Urothelium cell line (cell line): Measurements from ENCODE around the gene GALNT10.
"Not testable (repeated sequence)": the region's sequence is repeated elsewhere in the genome, so short reads cannot be mapped to it uniquely, and the experiment has no call there.

Experiments
- DNase-seq: peaks from one replicate; pipeline ENCODE4 v3.0.0; 2011; ENCODE audit warnings: low spot score, mixed read lengths
- FAIRE-seq: peaks from 2 replicates; lab custom pipeline; 2011; peaks lifted over from hg19 to GRCh38; lab: Jason Lieb, UNC

GALNT10 gene, protein sequence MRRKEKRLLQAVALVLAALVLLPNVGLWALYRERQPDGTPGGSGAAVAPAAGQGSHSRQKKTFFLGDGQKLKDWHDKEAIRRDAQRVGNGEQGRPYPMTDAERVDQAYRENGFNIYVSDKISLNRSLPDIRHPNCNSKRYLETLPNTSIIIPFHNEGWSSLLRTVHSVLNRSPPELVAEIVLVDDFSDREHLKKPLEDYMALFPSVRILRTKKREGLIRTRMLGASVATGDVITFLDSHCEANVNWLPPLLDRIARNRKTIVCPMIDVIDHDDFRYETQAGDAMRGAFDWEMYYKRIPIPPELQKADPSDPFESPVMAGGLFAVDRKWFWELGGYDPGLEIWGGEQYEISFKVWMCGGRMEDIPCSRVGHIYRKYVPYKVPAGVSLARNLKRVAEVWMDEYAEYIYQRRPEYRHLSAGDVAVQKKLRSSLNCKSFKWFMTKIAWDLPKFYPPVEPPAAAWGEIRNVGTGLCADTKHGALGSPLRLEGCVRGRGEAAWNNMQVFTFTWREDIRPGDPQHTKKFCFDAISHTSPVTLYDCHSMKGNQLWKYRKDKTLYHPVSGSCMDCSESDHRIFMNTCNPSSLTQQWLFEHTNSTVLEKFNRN

DNA sequence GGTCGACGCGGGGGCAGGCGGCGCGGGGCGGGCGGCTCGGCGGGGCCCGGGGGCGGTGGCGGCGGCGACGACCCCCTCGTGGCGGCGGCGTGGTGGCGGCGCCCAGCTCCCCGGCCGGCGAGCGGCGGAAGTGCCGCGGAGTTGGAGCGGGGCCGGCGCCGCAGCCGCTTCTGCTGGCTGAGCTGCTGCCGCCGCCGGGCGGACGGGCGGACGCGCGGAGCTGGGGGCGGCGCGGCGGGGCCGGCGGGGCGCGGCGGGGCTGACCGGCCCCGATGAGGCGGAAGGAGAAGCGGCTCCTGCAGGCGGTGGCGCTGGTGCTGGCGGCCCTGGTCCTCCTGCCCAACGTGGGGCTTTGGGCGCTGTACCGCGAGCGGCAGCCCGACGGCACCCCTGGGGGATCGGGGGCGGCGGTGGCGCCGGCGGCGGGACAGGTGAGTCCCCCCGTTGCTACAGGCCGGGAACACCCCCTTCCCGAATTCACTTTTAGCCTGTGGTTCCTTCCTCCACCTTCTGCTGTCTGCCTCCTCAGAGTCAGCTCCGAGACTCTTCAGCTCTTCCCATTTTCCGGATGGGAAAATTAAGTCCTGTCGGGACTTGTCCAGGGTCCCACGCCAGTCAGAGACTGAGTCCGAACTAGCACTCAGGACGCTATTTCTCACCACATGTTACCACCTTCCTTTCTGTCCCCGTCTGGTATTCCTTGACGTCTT lies at the start of gene GALNT10:
Gene GALNT10 (plus strand): TSS at position 139 of the 710 bp plus-strand sequence. CDS start 134 bp downstream, at position 273.
- DNase-seq (peak; percentile 89), FAIRE-seq (no peak)

DNA sequence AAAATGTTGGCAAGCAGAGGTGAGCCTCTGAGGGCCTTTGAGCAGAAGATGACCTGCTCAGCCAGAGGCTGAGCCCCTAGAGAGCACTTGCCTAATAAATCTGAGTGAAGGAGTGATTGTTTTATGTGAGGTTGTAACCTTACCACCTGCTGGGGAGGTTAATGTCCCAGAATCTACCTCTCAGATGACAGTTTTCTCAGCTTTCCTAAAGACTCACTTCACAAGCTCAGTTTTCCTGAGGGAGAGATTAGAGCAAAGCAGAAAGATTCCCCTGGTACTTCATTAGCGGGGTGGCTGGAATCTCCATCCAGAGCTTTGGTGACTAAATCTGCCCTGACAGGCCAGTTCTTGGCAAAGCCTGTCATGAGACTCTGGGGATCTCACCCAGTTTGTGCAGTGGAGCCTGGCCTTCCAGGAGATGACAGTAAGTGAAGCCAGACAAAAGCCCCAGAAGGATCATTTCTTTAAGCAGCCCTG lies 48.8 kb upstream of the GALNT10 start:
- no peak for DNase-seq
- no peak for FAIRE-seq

DNA sequence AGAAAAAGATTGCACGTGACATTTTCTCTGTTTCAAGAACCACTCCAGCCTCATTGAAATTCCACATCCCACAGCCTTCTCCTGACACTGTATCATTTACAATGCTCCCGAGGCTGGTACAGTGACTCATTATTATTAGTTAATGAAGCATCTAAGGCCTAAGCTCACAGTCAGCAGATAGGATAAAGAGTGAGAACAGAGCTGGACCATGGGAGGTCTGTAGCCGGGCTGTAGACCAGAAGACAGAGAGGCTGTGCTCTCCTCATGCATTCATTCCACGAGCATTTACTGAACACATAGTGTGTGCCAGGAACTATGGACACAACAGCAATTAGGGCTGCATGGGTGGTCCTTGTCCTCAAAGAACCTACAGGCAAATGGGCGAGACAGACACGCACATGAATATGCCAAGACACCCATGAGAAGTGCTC lies 47.3 kb upstream of the GALNT10 start:
- FAIRE-seq (no peak), DNase-seq (no peak)

DNA sequence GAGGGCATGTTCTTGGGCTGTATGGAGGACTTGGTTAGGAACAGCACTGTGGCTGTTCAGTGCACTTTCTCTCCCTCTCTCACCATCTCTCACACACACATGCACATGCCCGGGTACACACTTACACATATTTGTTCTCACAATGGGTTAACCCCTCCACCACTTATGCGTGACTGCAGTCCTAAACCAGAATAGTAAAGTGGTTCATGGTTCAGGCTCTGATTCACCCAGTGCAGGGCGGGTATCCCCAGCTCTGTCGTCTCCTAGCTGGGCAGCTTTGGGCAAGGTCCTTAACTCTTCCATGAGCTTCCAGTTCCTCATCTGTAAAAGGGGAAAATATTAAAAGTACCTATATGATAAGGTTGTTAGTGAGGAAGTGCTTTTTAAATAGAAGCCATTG lies 45.3 kb upstream of the GALNT10 start:
- DNase-seq (no peak), FAIRE-seq (no peak)

DNA sequence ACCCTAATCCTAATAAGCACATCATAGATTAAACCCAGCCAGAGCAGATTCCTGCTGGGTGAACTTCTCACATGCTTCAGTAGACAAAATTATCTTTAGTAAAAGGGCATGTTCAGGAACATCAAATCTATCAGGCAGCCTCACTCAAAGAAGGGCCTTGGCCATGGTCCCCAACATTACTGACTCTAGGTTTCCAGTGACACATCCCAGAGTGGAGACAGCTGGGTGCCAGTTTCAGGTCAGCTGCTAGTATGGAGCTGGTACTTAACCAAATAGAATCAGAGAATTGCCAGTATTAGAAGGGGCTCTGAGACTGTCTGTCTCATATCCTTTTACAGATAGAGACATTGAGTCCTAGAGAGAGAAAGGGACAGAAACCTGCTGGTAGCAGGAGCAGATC lies 44.1 kb upstream of the GALNT10 start:
- FAIRE-seq (no peak), DNase-seq (no peak)

DNA sequence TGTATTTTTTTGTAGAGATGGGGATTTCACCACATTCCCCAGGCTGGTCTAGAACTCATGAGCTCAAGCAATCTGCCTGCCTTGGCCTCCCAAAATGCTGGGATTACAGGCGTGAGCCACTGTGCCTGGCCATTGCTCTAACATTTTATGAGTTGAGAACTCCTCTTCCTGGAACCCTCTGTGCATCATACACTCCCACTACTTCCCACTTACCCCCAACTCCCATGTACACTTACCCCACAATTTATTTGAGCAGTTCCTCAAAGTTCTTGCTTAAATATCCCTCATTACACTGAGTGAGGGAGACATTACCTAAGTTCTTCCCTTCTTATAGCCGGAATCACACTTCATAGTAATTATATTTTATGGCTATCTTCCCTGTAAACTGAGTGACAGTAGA lies 42.9 kb upstream of the GALNT10 start:
- DNase-seq (no peak), FAIRE-seq (no peak)

DNA sequence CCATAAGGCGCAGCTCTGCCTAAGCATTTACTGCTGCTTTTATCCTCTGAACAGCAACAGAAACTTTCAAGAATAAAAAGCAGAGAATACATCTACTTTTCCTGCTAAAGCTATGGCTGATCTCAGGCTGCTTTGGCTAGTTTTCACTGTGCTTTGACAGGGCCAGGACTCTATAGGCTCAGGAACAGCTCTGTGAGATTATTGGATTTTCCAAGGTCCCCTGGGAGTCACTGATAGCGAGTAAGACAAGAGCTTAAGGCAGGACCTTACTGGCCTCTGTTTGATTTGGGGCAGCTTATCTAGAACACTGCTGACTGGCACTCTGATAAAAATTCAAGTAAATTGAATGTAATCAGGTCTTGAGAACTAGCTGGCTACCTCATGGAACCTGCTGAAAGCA lies 40.1 kb upstream of the GALNT10 start:
- FAIRE-seq, DNase-seq: not testable (repeated sequence)

DNA sequence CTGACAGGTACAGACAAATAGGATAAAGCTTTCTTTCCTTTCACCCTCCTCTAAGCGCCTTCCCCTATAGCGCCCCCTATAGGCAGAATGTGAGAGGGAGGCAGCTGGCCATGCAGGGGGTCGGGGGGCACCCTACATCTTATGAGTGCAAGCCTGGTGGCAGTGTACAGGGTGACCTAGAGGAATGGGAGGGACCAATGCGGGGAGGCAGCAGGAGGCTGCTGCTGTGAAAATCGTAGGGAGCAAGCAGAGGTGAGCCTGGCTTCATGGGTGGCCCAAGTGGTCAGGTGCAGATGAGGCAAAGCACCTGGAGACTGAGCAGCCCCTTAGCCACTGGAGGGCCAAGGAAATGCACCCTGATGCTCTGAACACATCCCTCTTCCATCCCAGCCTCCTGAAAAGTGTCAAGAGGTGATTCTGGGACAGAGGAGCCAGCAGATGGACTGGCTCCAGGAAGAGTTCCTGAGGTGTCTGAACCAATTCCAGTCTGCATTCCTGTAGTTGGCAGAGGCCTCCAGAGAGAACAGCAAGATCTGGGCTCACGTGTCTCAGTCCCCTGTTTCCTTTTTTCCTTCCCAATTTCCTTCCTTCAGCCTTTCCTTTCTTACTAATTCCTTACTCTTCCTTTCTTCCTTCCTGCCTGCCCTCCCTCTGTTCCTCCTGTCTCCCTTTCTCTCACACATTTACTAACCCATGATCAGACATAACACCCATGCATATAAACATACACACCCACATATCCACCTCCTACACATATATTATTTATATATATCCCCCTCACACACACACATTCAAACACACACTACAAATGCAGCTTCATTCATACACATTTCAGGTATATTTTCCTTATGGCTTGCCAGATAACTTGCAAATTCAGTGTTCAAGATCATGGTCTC lies 32.8 kb upstream of the GALNT10 start:
- DNase-seq (no peak), FAIRE-seq (no peak)

DNA sequence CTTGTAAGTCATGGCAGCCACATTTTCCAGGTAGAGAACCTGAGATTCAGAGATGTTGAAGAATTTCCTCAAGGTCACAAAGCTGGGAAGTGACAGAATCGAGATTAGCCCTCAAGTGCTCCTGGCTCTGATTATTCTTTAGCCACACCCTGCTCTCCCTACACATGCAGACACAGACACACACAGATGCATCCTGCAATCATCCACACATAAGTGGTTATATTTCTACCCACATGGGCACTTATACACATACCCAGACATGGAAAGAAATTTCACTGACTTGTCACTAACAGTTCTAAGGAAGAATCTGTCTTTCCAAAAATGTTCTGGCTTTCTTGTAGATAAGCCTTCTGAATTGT lies 32.2 kb upstream of the GALNT10 start:
- DNase-seq (no peak), FAIRE-seq (no peak)

DNA sequence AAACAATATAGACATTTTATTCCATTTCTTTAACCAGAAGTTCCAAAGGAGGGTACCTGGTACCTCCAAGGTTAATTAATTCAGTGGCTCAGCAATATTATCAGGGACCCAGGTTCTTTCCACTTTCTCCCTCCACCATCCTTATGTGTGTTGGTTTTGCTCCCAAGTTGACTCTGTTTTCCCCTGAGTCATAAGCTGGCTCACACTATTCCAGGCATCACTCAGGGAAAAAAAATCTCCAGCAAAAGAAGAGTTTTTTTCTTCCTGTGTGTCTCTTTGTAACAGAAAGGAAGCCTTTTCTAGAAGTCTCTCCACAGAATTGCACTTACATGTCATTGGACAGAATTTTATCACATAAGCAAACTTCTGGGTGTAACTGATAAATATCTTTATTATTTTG lies 31.2 kb upstream of the GALNT10 start:
- FAIRE-seq (no peak), DNase-seq (no peak)

DNA sequence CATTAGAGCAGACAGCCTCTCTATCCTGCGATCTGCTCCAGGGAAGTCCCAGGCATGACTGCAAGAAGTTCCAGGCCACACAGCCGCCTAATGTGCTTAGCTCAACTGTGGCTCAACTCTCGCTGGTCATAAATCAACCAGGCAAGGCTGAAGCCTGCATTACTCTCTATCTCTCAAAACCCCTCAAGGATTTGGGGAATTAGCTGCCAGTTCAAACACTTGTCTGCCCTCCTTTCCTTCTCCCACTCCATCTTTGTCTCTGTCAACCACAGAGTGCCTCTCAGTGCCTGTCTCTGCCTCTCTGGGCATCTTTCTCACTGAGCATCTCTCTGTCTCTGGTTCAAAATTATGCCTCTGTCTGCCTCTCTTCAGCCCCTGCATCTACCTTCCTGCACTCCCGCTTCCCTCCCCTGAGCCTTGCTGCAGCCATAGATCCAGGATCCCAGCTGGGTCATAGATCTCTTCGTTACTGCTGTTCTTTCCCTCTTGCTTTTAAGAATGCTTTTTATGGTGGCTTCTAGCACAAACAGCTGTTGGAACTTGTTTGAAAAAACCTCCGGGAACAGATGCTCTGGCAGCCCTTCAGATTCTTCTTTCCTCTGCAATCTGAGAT lies 27.9 kb upstream of the GALNT10 start:
- FAIRE-seq (no peak), DNase-seq (no peak)

DNA sequence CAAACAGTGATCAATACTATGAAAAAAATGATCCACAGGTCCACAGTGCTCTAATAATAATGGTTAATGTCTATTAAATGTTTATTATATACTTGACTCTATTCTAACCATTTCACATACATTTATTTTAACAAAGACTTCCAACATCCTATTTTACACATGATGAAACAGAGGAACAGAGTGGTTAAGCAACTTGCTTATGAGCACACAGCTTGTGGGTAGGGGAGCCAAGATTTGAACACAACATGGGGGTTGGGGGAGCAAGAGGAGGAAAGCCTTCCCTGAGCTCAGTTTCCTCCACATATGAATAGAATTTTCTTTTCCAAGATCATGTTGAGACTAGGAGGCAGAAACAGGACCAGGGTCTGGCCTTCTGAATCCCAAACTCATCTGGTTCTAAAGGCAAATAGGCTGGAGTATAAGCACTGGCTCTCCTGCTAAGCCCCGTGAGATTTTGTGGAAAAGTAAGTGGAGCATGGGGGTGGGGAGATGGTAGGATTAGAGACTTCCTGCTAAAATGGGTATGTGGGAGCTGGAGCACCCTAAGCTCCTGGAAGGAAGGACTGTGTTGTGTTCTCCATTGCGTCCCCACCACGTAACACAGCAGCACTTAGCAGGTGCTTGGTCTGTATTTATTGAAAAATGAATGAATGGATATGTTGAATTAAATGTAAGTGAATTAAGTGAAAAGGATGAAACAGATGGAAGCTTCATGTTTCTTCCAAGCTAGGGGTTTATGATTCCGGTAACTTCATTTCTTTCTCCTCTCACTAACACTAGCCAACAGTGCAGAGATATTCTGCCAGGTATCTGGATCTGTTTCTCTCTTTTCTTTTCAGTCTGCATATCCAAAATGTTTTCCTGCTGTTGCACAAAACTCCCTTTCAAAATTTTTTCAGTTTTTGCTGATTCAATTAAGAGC lies 26.9 kb upstream of the GALNT10 start:
- FAIRE-seq, result no peak

DNA sequence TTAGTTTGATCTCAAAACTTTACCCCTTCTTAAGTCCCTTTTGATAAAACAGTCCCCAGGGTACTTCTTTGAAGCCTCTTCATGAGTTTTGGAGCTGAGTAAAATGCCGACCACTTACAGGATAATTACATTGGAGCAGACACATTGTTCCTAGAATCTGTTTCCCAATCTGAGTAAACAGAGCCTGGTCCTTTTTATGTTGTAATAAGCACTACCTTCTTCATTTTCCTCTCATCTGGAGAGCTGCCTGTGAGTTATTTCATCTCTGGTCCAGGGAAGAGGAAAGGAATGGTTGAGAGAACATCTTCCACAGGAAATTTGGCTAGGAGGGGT lies 26.3 kb upstream of the GALNT10 start:
- FAIRE-seq (no peak), DNase-seq (no peak)

More for the DNA sequence above, 26.9 kb upstream of the GALNT10 start:
- DNase-seq, result no peak

DNA sequence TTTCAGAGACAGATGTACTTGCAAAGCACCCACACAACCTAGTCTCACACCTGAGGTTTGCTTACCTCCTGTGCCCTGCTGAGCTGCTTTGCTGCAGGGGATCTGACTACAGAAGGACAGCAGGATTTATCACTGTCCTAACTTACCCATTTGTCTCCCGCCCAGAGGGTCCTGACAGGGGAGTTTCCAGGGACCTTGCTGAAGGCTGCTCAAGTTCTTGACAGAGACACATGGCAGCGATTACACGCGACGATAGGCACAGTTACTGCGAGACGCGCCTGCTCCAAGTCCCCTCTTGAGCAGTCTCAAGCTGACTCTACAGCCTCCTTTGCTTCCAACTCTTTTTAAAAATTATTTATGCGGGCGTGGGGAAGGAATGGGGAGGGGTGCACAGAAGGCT lies 24.6 kb upstream of the GALNT10 start:
- no peak for DNase-seq
- no peak for FAIRE-seq

DNA sequence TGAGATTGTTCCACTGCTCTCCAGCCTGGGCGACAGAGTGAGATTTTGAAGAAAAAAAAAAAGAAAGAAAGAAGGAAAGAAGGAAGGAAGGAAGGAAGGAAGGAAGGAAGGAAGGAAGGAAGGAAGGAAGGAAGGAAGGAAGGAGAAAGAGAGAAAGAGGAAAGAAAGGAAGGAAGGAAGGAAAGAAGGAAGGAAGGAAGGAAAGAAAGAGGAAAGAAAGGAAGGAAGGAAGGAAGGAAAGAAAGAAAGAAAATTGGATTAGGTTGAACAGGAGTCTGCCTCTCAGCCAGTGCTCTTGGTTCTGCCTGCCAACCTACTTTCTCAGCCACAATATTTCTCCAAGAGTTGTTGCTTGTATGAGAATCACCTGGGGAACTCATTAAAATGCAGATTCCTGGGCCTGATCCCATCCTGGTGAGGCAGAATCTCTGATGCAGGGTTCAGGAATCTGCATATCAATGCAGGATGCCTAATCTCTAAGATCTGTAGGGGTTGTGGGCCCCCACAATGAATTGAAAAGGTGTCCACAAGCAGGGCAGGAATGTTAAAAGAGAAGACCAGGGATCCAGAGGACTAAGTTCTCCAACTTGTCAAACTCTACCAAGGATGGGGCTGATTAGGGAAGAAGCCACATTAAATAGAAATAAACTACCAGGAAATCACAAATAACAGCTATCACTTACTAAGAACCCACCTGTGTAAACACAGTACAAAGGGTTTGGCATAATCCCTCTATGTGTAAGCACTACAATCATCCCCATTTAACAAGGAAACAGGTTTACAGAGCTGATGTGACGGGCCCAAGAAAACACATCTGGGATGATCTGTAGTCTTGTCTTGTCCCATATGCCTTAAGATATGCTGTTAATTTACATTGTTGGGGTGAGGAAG lies 23.4 kb upstream of the GALNT10 start:
- FAIRE-seq, result no peak

DNA sequence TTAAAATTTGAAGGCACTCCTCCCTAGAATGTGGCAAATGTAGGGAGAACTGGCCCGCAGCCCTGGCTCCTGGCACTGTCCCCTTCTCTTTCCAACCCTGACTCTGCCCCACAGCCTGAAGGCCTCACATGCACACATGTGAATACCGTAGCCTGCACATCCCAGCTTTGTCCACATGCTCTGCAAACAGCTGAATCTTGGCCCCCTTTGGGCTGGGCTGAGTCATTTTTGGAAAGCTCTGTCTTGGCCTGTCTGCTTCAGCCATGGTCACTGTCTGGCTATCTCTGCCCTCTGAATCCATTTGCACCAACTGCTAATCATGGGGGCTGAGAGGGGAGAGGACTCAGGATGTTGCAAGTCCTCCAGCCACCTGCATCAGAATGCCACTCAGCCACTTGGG lies 22.1 kb upstream of the GALNT10 start:
- no peak for DNase-seq
- FAIRE-seq, result no peak

More for the DNA sequence above, 23.4 kb upstream of the GALNT10 start:
- no peak for DNase-seq

DNA sequence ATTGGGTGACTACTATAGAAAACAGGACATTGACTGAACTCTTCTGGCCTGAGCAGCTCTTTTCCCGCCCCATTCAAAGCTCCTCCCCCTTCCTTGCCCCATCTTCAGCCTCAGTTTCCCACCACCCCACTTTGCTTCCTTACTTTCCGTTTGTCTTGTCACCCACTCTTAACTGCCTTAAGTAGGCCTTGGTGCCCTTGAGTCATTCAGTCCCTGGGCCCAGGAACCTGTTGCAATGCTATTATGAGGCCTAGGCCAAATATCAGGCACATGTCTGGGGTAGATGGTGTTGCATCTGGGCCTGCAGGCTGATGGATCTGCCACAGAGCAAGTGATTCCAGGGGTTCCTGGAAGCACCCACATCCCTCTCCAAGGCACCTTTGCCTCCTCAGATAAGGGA lies 17.7 kb upstream of the GALNT10 start:
- DNase-seq (no peak), FAIRE-seq (no peak)

DNA sequence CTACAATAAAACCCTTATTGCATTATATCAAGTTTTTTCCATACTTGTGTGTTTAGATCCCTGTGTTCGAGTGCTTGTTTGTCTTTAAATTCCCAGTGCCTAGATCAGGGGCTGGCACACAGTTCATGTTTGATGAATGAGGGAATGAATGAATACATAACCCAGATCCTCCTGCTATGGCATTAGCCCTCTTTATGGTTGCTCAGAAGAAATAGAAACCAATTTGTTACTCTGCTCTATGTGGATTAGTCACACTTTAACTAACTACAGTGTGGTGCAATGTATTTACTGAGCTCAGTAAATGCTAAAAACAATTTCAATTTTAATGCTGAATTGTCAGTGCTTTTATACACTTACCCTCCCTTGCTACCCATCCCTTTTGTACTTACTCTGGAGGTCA lies 16.4 kb upstream of the GALNT10 start:
- FAIRE-seq (no peak), DNase-seq (no peak)
